Measurements from ENCODE around the gene FAM83G. TPM values are rescaled to one million over a fixed set of nuclear protein-coding genes. Genes with fewer than 3 reads are reported as not detected.
A peak's percentile ranks its signal among the peaks of the same experiment; 100 is the strongest.

FAM83G gene
- total RNA-seq, 1 donor from 2014 or later = 5.8 TPM

DNA sequence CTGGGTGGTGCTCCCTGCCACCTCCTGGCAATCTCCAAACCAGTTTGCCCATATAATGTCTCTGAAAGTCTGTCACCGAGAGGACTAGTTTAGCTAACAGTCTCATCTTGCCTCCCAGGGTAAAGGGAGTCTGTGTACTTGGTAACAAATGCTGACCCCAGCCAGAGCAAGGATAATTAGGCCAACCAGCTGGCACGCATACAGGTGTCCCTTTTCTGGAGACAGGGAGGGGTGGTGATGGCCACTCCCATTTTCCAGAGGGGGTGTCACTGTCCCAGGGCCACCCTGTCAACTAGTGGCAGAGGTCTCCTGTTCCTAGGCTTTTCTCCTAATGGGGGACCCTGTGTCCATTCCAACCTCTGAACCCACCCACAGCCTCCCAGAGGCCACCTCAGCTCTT lies 8.1 kb downstream of the FAM83G start:
- no peaks in the 10 kb centered on the region for H3K27me3 ChIP-seq (ENCODE audit: low read depth)
- H3K4me1 ChIP-seq = peaks cover 7% of the 10 kb centered on the region
- H3K36me3 ChIP-seq = no peaks in the 10 kb centered on the region
- no peak overlapping the region for H3K4me3 ChIP-seq
- H3K27ac ChIP-seq = no peak overlapping the region
- intact Hi-C loops (cut with DNase I) = no loop called here
- no peaks in the 10 kb centered on the region for H3K9me3 ChIP-seq
- ATAC-seq = no peak
- TF ChIP-seq, protein P1, sequence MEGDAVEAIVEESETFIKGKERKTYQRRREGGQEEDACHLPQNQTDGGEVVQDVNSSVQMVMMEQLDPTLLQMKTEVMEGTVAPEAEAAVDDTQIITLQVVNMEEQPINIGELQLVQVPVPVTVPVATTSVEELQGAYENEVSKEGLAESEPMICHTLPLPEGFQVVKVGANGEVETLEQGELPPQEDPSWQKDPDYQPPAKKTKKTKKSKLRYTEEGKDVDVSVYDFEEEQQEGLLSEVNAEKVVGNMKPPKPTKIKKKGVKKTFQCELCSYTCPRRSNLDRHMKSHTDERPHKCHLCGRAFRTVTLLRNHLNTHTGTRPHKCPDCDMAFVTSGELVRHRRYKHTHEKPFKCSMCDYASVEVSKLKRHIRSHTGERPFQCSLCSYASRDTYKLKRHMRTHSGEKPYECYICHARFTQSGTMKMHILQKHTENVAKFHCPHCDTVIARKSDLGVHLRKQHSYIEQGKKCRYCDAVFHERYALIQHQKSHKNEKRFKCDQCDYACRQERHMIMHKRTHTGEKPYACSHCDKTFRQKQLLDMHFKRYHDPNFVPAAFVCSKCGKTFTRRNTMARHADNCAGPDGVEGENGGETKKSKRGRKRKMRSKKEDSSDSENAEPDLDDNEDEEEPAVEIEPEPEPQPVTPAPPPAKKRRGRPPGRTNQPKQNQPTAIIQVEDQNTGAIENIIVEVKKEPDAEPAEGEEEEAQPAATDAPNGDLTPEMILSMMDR (IDR thresholded peaks at IDR 0.05) = no peak
- DNase-seq = no peak

DNA sequence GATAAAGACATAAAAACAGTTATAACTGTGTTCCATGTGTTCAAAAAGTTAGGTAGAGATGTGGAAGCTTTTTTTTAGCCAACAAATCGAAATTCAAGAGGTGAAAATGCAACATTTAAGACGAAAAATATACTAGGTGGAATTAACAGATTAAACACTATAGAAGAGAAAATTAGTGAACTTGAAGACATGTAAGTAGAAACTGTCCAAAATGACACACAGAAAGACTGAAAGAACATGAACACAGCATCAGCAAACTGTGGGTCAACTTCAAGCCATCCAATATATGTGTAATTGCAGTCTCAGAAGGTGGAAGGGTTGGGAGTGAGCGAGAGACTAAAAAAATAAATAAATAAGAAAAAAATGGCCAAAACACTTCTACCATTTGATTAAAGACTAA lies 9.3 kb downstream of the FAM83G start:
- intact Hi-C loops (cut with DNase I) = no loop called here
- no peaks in the 10 kb centered on the region for H3K27me3 ChIP-seq (ENCODE audit: low read depth)
- H3K27ac ChIP-seq = no peak overlapping the region
- DNase-seq (no peak), ATAC-seq (no peak)
- no peak overlapping the region for H3K4me3 ChIP-seq
- TF ChIP-seq, protein P1 (IDR thresholded peaks at IDR 0.05) = no peak
- H3K36me3 ChIP-seq = no peaks in the 10 kb centered on the region
- H3K9me3 ChIP-seq = no peaks in the 10 kb centered on the region
- peaks cover 7% of the 10 kb centered on the region for H3K4me1 ChIP-seq

DNA sequence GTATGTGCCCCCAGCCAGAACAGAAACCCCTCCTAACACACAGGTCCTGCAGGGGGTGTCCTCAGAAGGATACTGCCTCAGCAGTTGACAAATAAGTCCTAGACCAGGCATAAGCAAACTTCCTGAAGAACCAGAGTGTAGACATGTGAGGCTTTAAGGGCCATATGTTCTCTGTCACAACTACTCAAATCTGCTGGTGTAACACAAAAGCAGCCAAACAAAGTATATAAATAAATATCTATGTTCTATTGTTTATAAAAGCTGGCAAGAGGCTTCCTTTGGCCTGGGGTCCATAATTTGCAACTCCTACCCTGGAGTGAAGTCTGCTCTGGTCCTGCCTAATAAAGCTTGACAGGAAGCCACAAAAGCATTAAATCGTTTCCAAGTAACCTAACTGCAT lies 9.9 kb downstream of the FAM83G start:
- H3K4me1 ChIP-seq = peaks cover 7% of the 10 kb centered on the region
- H3K36me3 ChIP-seq = no peaks in the 10 kb centered on the region
- intact Hi-C loops (cut with DNase I) = no loop called here
- DNase-seq (no peak), ATAC-seq (no peak)
- no peaks in the 10 kb centered on the region for H3K27me3 ChIP-seq (ENCODE audit: low read depth)
- no peak overlapping the region for H3K4me3 ChIP-seq
- H3K9me3 ChIP-seq = no peaks in the 10 kb centered on the region
- TF ChIP-seq, protein P1 (IDR thresholded peaks at IDR 0.05) = no peak
- no peak overlapping the region for H3K27ac ChIP-seq

DNA sequence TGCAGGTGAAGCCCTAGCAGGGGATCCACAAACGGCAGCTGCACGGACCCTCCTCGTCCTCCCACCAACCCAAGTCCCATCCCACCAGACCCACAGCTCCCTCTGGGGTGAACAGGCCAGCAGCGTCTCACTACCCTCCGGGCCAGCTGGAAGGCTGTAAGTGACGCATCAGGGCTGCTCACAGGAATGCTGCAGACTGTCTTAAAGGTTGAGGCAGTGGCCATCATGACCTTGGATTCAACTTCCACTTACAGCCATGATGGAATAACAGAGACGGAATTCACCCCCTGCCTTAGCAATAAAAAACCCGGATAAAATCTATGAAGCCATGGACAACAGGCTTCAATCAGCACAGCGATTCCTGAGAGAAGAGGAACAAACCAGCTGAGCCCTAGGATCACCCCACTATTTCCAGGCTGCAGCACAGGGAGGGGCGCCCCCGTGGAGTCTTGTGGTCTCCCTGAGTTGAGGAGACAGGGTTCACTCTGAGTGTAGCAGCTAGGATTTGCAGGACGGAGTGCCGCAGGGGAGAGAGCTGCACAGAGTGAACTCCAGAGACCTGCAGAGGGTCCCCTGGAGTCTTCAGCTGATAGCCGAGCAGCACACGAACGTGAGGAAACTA lies 10.5 kb downstream of the FAM83G start:
- DNase-seq = no peak
- no peak overlapping the region for H3K27ac ChIP-seq

DNA sequence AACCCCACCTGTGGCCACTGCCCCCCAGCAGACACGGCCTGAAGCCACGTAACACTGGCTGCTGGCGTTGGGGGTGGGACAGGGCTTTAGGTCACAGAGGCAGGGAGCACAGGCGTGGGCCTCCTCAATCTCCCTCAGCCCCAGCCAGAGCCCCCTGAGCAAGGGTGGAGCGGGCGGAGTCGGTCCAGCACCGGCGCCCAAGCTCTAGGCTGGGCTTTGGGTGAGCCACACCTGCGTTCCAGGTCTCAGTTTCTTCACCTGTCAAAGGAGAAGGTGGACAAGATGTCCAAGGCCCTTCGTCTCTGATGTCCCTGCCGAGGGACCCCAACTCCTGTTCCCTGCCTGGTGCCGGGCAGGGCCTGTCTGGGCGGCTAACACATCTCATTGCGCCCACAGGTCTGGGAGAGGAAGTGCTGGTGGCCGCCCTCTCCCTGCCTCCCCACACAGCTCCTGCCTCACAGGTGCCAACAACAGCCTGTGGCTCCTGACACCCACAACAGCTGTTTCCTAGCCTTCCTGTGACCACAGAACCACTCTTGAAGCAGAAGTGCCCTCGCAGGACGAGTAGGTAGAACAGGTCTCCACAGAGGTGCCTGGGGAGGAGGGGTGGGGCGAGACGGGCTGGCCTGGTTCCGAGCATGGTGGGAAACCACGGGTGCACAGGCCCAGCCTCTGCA lies 12.0 kb downstream of the FAM83G start:
- peaks cover 14% of the 10 kb centered on the region for H3K4me1 ChIP-seq
- no peaks in the 10 kb centered on the region for H3K36me3 ChIP-seq
- no peak overlapping the region for H3K27ac ChIP-seq
- H3K9me3 ChIP-seq = no peaks in the 10 kb centered on the region
- H3K4me3 ChIP-seq = no peak overlapping the region
- TF ChIP-seq, protein P1 (IDR thresholded peaks at IDR 0.05) = no peak
- DNase-seq (peak; percentile 80), ATAC-seq (peak; percentile 53 to 87)
- intact Hi-C loops (cut with DNase I) = no loop called here
- no peaks in the 10 kb centered on the region for H3K27me3 ChIP-seq (ENCODE audit: low read depth)

More for the DNA sequence above, 10.5 kb downstream of the FAM83G start:
- Histone ChIP-seq H3K4me3 (no peak overlapping the region), H3K27me3 (ENCODE audit: low read depth) (no peaks in the 10 kb centered on the region), H3K4me1 (peaks cover 7% of the 10 kb centered on the region), H3K36me3 (no peaks in the 10 kb centered on the region), H3K9me3 (no peaks in the 10 kb centered on the region)
- intact Hi-C loops (cut with DNase I) = no loop called here
- TF ChIP-seq, protein P1 (IDR thresholded peaks at IDR 0.05) = no peak
- no peak for ATAC-seq

Data from lower lobe of right lung (tissue), 2 donors.